CD4-positive, alpha-beta T cell treated with Interleukin-4 for 1 hour (primary cell): ENCODE data around the gene ZBTB49.

Experiments used
- DNase-seq, 2 donors: peaks; one replicate each; pipeline ENCODE4 v3.0.0-alpha.2; 2020 to 2022

Gene ZBTB49

GRCh38 chr4:4281787-4282186, 8.3 kb upstream of the ZBTB49 start:
- DNase-seq: no peak

GRCh38 chr4:4284827-4285618, 5.0 kb upstream of the ZBTB49 start:
- DNase-seq: no peak

GRCh38 chr4:4288098-4288497, 2.0 kb upstream of the ZBTB49 start:
- no peak for DNase-seq

- no peak for DNase-seq
Measured at GRCh38 chr4:4289055-4289454, 996 bp upstream of the ZBTB49 start.

GRCh38 chr4:4289597-4289940, 482 bp upstream of the ZBTB49 start:
- peak in 1 of 2 donors; percentile 5 for DNase-seq

- DNase-seq: no peak
Measured at GRCh38 chr4:4293279-4293678, 3.2 kb downstream of the ZBTB49 start.

- DNase-seq: no peak
Measured at GRCh38 chr4:4296283-4296846, 6.3 kb downstream of the ZBTB49 start.

- DNase-seq: no peak
Measured at GRCh38 chr4:4299006-4299405, 9.0 kb downstream of the ZBTB49 start.

- no peak for DNase-seq
Measured at GRCh38 chr4:4302001-4302400, 11.9 kb downstream of the ZBTB49 start.

GRCh38 chr4:4302416-4302815, 12.4 kb downstream of the ZBTB49 start:
- no peak for DNase-seq

GRCh38 chr4:4306920-4307319, 16.9 kb downstream of the ZBTB49 start:
- no peak for DNase-seq

- no peak for DNase-seq
Measured at GRCh38 chr4:4308800-4309441, 18.9 kb downstream of the ZBTB49 start.

GRCh38 chr4:4311193-4311592, 21.1 kb downstream of the ZBTB49 start:
- no peak for DNase-seq

- DNase-seq: no peak
Measured at GRCh38 chr4:4315461-4316149, 25.6 kb downstream of the ZBTB49 start.

- DNase-seq: no peak
Measured at GRCh38 chr4:4316150-4316495, 26.1 kb downstream of the ZBTB49 start.

GRCh38 chr4:4317496-4318232, 27.6 kb downstream of the ZBTB49 start:
- no peak for DNase-seq

- no peak for DNase-seq
Measured at GRCh38 chr4:4320528-4320927, 30.5 kb downstream of the ZBTB49 start.

GRCh38 chr4:4320951-4321714, 31.1 kb downstream of the ZBTB49 start:
- DNase-seq: no peak

GRCh38 chr4:4321951-4322688, 32.1 kb downstream of the ZBTB49 start:
- no peak for DNase-seq

GRCh38 chr4:4323705-4324534, 33.9 kb downstream of the ZBTB49 start:
- DNase-seq: no peak

GRCh38 chr4:4325321-4325720, 35.3 kb downstream of the ZBTB49 start:
- DNase-seq: no peak
